Endodermal cell (in vitro differentiated cells): ENCODE measurements around the gene MRAP2. TPM values are rescaled to one million over a fixed set of nuclear protein-coding genes. Genes with fewer than 3 reads are reported as not detected.

Experiments used
- DNase-seq: peaks from one replicate; pipeline ENCODE4 v3.0.0-alpha.2; 2017
- H3K27ac ChIP-seq: 2 replicates; pipeline ENCODE4 v1.5.1; 2013; ENCODE audit warnings: mild to moderate bottlenecking, low read depth, low read length, moderate library complexity
- H3K27me3 ChIP-seq: 2 replicates; pipeline ENCODE4 v1.6.1; 2013; ENCODE audit warnings: mild to moderate bottlenecking, low read length, moderate library complexity; ENCODE audit not compliant: insufficient read depth, control insufficient read depth, poor library complexity, severe bottlenecking
- H3K36me3 ChIP-seq: 2 replicates; pipeline ENCODE4 v1.7.0; 2013; ENCODE audit warnings: mild to moderate bottlenecking, low read length, moderate library complexity; ENCODE audit not compliant: control insufficient read depth, insufficient read depth
- H3K4me1 ChIP-seq: one replicate; pipeline ENCODE4 v1.7.0; 2013; ENCODE audit warnings: low read length; ENCODE audit not compliant: control insufficient read depth, insufficient read depth
- H3K4me3 ChIP-seq: 2 replicates; pipeline ENCODE4 v1.5.1; 2013; ENCODE audit warnings: mild to moderate bottlenecking, low read length, moderate library complexity
- H3K9ac ChIP-seq: 2 replicates; pipeline ENCODE4 v1.6.1; 2013; ENCODE audit warnings: mild to moderate bottlenecking, low read length, moderate library complexity; ENCODE audit not compliant: poor library complexity, severe bottlenecking; ENCODE audit errors: extremely low read depth
- H3K9me3 ChIP-seq: 2 replicates; pipeline ENCODE4 v1.6.1; 2013; ENCODE audit warnings: mild to moderate bottlenecking, low read length, moderate library complexity; ENCODE audit not compliant: control insufficient read depth
- H3K27ac Mint-ChIP-seq: 2 replicates; pipeline ENCODE4 v1.8.0; 2020; ENCODE audit warnings: mixed read lengths
- H3K27me3 Mint-ChIP-seq: 2 replicates; pipeline ENCODE4 v1.8.0; 2021; ENCODE audit warnings: mild to moderate bottlenecking, mixed read lengths; ENCODE audit not compliant: insufficient read depth
- H3K36me3 Mint-ChIP-seq: 2 replicates; pipeline ENCODE4 v1.8.0; 2020; ENCODE audit warnings: low read depth, mixed read lengths
- H3K4me1 Mint-ChIP-seq: 2 replicates; pipeline ENCODE4 v1.8.0; 2020; ENCODE audit warnings: mixed read lengths
- H3K4me3 Mint-ChIP-seq: 2 replicates; pipeline ENCODE4 v1.8.0; 2020; ENCODE audit warnings: mild to moderate bottlenecking, moderate library complexity, mixed read lengths
- H3K9me3 Mint-ChIP-seq: 2 replicates; pipeline ENCODE4 v1.8.0; 2020; ENCODE audit warnings: mild to moderate bottlenecking, mixed read lengths
- WGBS, 2 experiments: methylation state at CpG; one replicate each; pipeline versions ENCODE4 v1.1.5 to v1.1.7; 2013; ENCODE audit warnings: missing lambda C conversion rate in 2 of 2, mixed read lengths in 1 of 2; ENCODE audit not compliant: insufficient coverage in 1 of 2, insufficient read length in 1 of 2; 5-methylcytosine and 5-hydroxymethylcytosine counted together
- total RNA-seq, 2 donors: library from RNA; stranded (reverse); fragmentation: NEBNext Ultra II Directional in 1 of 2; extraction: Animal tissue kit (Norgen Biotek cat#: 25700) in 1 of 2; gene quantifications; 2 replicates in 1 of 2; 3 replicates in 1 of 2; pipeline ENCODE4 v1.2.1, GENCODE V29; 2021
- TF ChIP-seq, protein P1 (sequence below): fragments of 200-600 bp; sonication (generic); conservative IDR thresholded peaks from 2 replicates; pipeline ENCODE4 v1.5.0; 2021; ENCODE audit warnings: antibody characterized with exemption, mild to moderate bottlenecking

MRAP2 gene
- total RNA-seq, 2 donors from 2014 or later, result 10.7 to 10.8 TPM

GRCh38 chr6:83985715-83986114 lies 47.9 kb upstream of the MRAP2 start:
- no peak overlapping the region for H3K27ac ChIP-seq
- H3K4me1 Mint-ChIP-seq, result peaks cover 1% of the 10 kb centered on the region
- TF ChIP-seq, protein P1, sequence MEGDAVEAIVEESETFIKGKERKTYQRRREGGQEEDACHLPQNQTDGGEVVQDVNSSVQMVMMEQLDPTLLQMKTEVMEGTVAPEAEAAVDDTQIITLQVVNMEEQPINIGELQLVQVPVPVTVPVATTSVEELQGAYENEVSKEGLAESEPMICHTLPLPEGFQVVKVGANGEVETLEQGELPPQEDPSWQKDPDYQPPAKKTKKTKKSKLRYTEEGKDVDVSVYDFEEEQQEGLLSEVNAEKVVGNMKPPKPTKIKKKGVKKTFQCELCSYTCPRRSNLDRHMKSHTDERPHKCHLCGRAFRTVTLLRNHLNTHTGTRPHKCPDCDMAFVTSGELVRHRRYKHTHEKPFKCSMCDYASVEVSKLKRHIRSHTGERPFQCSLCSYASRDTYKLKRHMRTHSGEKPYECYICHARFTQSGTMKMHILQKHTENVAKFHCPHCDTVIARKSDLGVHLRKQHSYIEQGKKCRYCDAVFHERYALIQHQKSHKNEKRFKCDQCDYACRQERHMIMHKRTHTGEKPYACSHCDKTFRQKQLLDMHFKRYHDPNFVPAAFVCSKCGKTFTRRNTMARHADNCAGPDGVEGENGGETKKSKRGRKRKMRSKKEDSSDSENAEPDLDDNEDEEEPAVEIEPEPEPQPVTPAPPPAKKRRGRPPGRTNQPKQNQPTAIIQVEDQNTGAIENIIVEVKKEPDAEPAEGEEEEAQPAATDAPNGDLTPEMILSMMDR, result no peak
- no peak overlapping the region for H3K9ac ChIP-seq
- H3K36me3 ChIP-seq, result no peaks in the 10 kb centered on the region
- peaks cover 4% of the 10 kb centered on the region for H3K9me3 Mint-ChIP-seq
- H3K27me3 ChIP-seq, result no peaks in the 10 kb centered on the region
- H3K27ac Mint-ChIP-seq, result no peak overlapping the region
- H3K4me3 Mint-ChIP-seq, result no peak overlapping the region
- H3K36me3 Mint-ChIP-seq, result peaks cover 1% of the 10 kb centered on the region
- H3K4me1 ChIP-seq, result no peaks in the 10 kb centered on the region
- H3K27me3 Mint-ChIP-seq, result no peaks in the 10 kb centered on the region
- H3K4me3 ChIP-seq, result no peak overlapping the region
- H3K9me3 ChIP-seq, result peaks cover 9% of the 10 kb centered on the region
- DNase-seq, result no peak

DNA sequence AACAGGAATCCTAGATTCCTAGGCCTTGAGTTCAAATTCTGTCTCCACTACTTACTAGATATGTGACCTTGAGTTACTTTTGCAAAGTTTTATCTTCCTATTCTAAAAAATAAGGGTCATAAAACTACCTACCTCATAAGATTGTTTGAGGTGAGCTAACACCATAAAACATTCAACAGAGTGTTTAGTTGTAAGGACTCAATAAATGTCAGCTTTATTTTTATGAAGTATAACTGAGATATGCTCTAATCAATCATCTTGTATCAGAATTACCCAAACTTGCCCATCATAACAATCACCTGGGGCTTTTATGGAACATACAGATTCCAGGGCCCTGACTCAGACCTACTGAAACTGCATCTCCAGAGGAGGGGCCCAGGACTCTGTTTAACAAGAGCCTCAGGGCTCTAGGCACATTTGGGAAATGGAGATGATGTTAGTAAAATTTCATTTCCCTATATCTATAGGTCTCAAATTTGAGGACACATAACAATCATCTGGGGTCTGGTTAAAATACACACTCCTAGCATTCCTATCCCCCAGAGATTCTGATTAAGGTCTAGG lies 35.5 kb upstream of the MRAP2 start:
- Histone ChIP-seq H3K9me3 (peaks cover 7% of the 10 kb centered on the region), H3K4me3 (no peak overlapping the region), H3K36me3 (no peaks in the 10 kb centered on the region), H3K4me1 (no peaks in the 10 kb centered on the region), H3K27me3 (no peaks in the 10 kb centered on the region), H3K27ac (no peak overlapping the region), H3K9ac (no peak overlapping the region)
- Mint-ChIP-seq H3K27ac (no peak overlapping the region), H3K36me3 (peaks cover 11% of the 10 kb centered on the region), H3K27me3 (no peaks in the 10 kb centered on the region), H3K9me3 (peaks cover 23% of the 10 kb centered on the region), H3K4me3 (no peak overlapping the region), H3K4me1 (no peaks in the 10 kb centered on the region)
- TF ChIP-seq, protein P1, result no peak
- no peak for DNase-seq

DNA sequence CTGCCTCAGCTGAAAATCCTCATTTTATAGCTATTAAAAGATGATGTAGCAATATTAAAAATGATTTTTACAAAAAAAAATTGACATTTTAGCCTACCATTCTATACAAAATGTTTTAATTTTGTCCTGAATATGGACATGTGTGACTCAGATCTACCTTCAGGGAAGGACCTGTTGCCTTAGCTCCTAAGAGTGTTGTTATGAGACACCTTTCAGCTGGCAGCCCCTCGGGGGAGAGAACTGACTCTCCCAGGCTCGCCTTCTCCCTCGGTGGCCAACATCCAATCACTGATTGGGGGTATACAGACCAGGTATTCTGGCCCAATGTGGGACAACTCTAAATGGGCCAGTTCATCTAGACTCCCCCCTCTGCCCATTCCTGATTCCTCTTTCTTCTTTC lies 32.5 kb upstream of the MRAP2 start:
- Mint-ChIP-seq H3K4me3 (no peak overlapping the region), H3K9me3 (peaks cover 8% of the 10 kb centered on the region), H3K4me1 (no peaks in the 10 kb centered on the region), H3K27ac (no peak overlapping the region), H3K27me3 (no peaks in the 10 kb centered on the region), H3K36me3 (peaks cover 3% of the 10 kb centered on the region)
- TF ChIP-seq, protein P1, result no peak
- no peak overlapping the region for H3K9ac ChIP-seq
- peaks cover 6% of the 10 kb centered on the region for H3K9me3 ChIP-seq
- WGBS, 2 experiments, result 96% methylated on average over 3 of the region's 3 CpGs; no CpG with 5 or more reads in 1 of the 2 experiments
- no peaks in the 10 kb centered on the region for H3K27me3 ChIP-seq
- no peak overlapping the region for H3K27ac ChIP-seq
- no peak for DNase-seq
- H3K4me3 ChIP-seq, result no peak overlapping the region
- H3K4me1 ChIP-seq, result no peaks in the 10 kb centered on the region
- H3K36me3 ChIP-seq, result no peaks in the 10 kb centered on the region
